NCI-H2171 treated with DMSO at 0.1 percent for 48 hours (cell line): Measurements from ENCODE around the gene CCDC77.
"Not testable (repeated sequence)": the region's sequence is repeated elsewhere in the genome, so short reads cannot be mapped to it uniquely, and the experiment has no call there.

Experiments
- DNase-seq: peaks from one replicate; lab custom pipeline; 2025; lab: John Stamatoyannopoulos, UW

The CCDC77 gene

GRCh38 chr12:401235-402028 lies at the start of gene CCDC77:
Gene CCDC77, plus strand, starts transcription at chr12:401644. Its CDS starts 7,740 bp downstream, at chr12:409384.
- no peak for DNase-seq

- no peak for DNase-seq
Observed at GRCh38 chr12:356276-356988, 45.0 kb upstream of the CCDC77 start.

GRCh38 chr12:359091-359490 lies 42.4 kb upstream of the CCDC77 start:
- no peak for DNase-seq

GRCh38 chr12:366820-367219 lies 34.6 kb upstream of the CCDC77 start:
- no peak for DNase-seq

- no peak for DNase-seq
Observed at GRCh38 chr12:367972-368371, 33.5 kb upstream of the CCDC77 start.

- not testable (repeated sequence) for DNase-seq
Observed at GRCh38 chr12:370739-371485, 30.5 kb upstream of the CCDC77 start.

- DNase-seq = no peak
Observed at GRCh38 chr12:386651-387050, 14.8 kb upstream of the CCDC77 start.

- DNase-seq = no peak
Observed at GRCh38 chr12:388012-388411, 13.4 kb upstream of the CCDC77 start.

GRCh38 chr12:388541-389141 lies 12.8 kb upstream of the CCDC77 start:
- DNase-seq = no peak

- no peak for DNase-seq
Observed at GRCh38 chr12:389142-390096, 12.0 kb upstream of the CCDC77 start, which contains the start of gene KDM5A. Gene KDM5A, minus strand, starts transcription at chr12:389320. Its CDS starts 229 bp downstream, at chr12:389091.

- no peak for DNase-seq
Observed at GRCh38 chr12:400828-401227, 616 bp upstream of the CCDC77 start.

- DNase-seq = no peak
Observed at GRCh38 chr12:402029-402389, 565 bp downstream of the CCDC77 start.

- DNase-seq = no peak
Observed at GRCh38 chr12:414859-415258, 13.4 kb downstream of the CCDC77 start.

- DNase-seq = no peak
Observed at GRCh38 chr12:418432-418831, 17.0 kb downstream of the CCDC77 start.

GRCh38 chr12:422526-422925 lies 21.1 kb downstream of the CCDC77 start:
- no peak for DNase-seq

- DNase-seq = not testable (repeated sequence)
Observed at GRCh38 chr12:435737-436136, 34.3 kb downstream of the CCDC77 start.

- peak; percentile 88 for DNase-seq
Observed at GRCh38 chr12:442235-442884, 40.9 kb downstream of the CCDC77 start.

GRCh38 chr12:447141-447540 lies 45.7 kb downstream of the CCDC77 start:
- no peak for DNase-seq

GRCh38 chr12:449203-449602 lies 47.8 kb downstream of the CCDC77 start:
- peak; percentile 50 for DNase-seq

GRCh38 chr12:450438-450837 lies 49.0 kb downstream of the CCDC77 start:
- no peak for DNase-seq
